Measurements from ENCODE around the gene NLRP5.
"Not testable (repeated sequence)": the region's sequence is repeated elsewhere in the genome, so short reads cannot be mapped to it uniquely, and the experiment has no call there.

Gene NLRP5
- long read RNA-seq, result 0 reads

- no peak for DNase-seq (ENCODE audit: low read depth in 1 of 2, low spot score in 1 of 2)
- TF ChIP-seq GABPA (IDR thresholded peaks at IDR 0.05; ENCODE audit: low read depth) (no peak), SPI1 (IDR thresholded peaks at IDR 0.05; ENCODE audit: borderline replicate concordance, low read depth) (no peak), REST (IDR thresholded peaks at IDR 0.05; ENCODE audit: insufficient replicate concordance, low read depth) (no peak), CTCF (IDR thresholded peaks at IDR 0.05; ENCODE audit: insufficient read depth, low read length) (no peak), POLR2AphosphoS5 (IDR thresholded peaks at IDR 0.05; ENCODE audit: low read depth) (no peak)
- Histone ChIP-seq H3K27ac (replicated peaks) (no peak within 1 kb of the TSS), H3K4me3 (replicated peaks; ENCODE audit: insufficient read depth, low read length) (no peak within 1 kb of the TSS), H3K27me3 (ENCODE audit: insufficient read depth, poor library complexity, severe bottlenecking) (no peaks in the 10 kb centered on the region)
Observed at GRCh38 chr19:55986487-55986886, at the start of gene NLRP5. TSS of gene NLRP5 (plus strand) at chr19:55986775.

- no peak for DNase-seq (ENCODE audit: low read depth in 1 of 2, low spot score in 1 of 2)
- no peak overlapping the region for H3K27ac ChIP-seq (replicated peaks)
- TF ChIP-seq GABPA (IDR thresholded peaks at IDR 0.05; ENCODE audit: low read depth) (no peak), POLR2AphosphoS5 (IDR thresholded peaks at IDR 0.05; ENCODE audit: low read depth) (no peak), REST (IDR thresholded peaks at IDR 0.05; ENCODE audit: insufficient replicate concordance, low read depth) (no peak), CTCF (IDR thresholded peaks at IDR 0.05; ENCODE audit: insufficient read depth, low read length) (no peak), SPI1 (IDR thresholded peaks at IDR 0.05; ENCODE audit: borderline replicate concordance, low read depth) (no peak)
- no peaks in the 10 kb centered on the region for H3K27me3 ChIP-seq (ENCODE audit: insufficient read depth, poor library complexity, severe bottlenecking)
- H3K4me3 ChIP-seq (replicated peaks; ENCODE audit: insufficient read depth, low read length), result no peak overlapping the region
Observed at GRCh38 chr19:55939206-55939605, 47.4 kb upstream of the NLRP5 start.

GRCh38 chr19:55940306-55940705, 46.3 kb upstream of the NLRP5 start:
- TF ChIP-seq SPI1 (IDR thresholded peaks at IDR 0.05; ENCODE audit: borderline replicate concordance, low read depth), result no peak
- H3K27me3 ChIP-seq (ENCODE audit: insufficient read depth, poor library complexity, severe bottlenecking), result no peaks in the 10 kb centered on the region
- H3K4me3 ChIP-seq (replicated peaks; ENCODE audit: insufficient read depth, low read length), result no peak overlapping the region
- no peak for DNase-seq (ENCODE audit: low read depth in 1 of 2, low spot score in 1 of 2)
- no peak overlapping the region for H3K27ac ChIP-seq (replicated peaks)

GRCh38 chr19:55947532-55947931, 39.0 kb upstream of the NLRP5 start, which contains the start of gene NLRP8:
TSS of gene NLRP8 (plus strand) at chr19:55947832.
- no peaks in the 10 kb centered on the region for H3K27me3 ChIP-seq (ENCODE audit: insufficient read depth, poor library complexity, severe bottlenecking)
- no peak within 1 kb of the TSS for H3K27ac ChIP-seq (replicated peaks)
- no peak within 1 kb of the TSS for H3K4me3 ChIP-seq (replicated peaks; ENCODE audit: insufficient read depth, low read length)
- TF ChIP-seq REST (IDR thresholded peaks at IDR 0.05; ENCODE audit: insufficient replicate concordance, low read depth) (no peak), GABPA (IDR thresholded peaks at IDR 0.05; ENCODE audit: low read depth) (no peak), CTCF (IDR thresholded peaks at IDR 0.05; ENCODE audit: insufficient read depth, low read length) (no peak), POLR2AphosphoS5 (IDR thresholded peaks at IDR 0.05; ENCODE audit: low read depth) (no peak), SPI1 (IDR thresholded peaks at IDR 0.05; ENCODE audit: borderline replicate concordance, low read depth) (no peak)
- no peak for DNase-seq (ENCODE audit: low read depth in 1 of 2, low spot score in 1 of 2)

GRCh38 chr19:55950566-55950965, 36.0 kb upstream of the NLRP5 start:
- H3K27ac ChIP-seq (replicated peaks); H3K27me3 ChIP-seq (ENCODE audit: insufficient read depth, poor library complexity, severe bottlenecking); DNase-seq (ENCODE audit: low read depth in 1 of 2, low spot score in 1 of 2); H3K4me3 ChIP-seq (replicated peaks; ENCODE audit: insufficient read depth, low read length): not testable (repeated sequence)
